Stromal cell of bone marrow (primary cell): Measurements from ENCODE around the gene TMPRSS11F.
"Not testable (repeated sequence)": the region's sequence is repeated elsewhere in the genome, so short reads cannot be mapped to it uniquely, and the experiment has no call there.

Source experiments
- DNase-seq: peaks from one replicate; pipeline ENCODE4 v3.0.0-alpha.2; 2012; ENCODE audit warnings: low read depth

TMPRSS11F gene

DNA sequence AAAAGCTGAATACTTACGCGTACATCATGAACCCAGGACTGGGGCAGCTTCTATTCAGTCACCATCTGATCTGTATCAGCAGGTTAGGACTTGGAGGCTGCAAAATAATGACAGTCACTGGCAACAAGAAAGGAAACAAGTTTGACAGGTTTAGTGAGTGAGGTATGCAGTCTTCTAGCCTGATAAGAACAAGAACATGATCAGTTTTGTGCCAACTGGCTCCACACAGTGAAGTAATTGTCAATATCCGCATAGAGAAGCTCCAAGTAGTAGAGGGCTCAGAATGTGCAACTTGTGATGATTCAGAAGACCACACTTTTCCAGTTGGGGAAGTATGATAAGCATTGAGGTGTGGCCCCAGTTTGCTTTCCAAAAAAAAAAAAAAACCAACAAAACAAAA, at the start of gene TMPRSS11F:
TSS of gene TMPRSS11F (minus strand) at position 77 of the 400 bp plus-strand sequence. CDS start at position 28, 49 bp downstream.
- DNase-seq = no peak

DNA sequence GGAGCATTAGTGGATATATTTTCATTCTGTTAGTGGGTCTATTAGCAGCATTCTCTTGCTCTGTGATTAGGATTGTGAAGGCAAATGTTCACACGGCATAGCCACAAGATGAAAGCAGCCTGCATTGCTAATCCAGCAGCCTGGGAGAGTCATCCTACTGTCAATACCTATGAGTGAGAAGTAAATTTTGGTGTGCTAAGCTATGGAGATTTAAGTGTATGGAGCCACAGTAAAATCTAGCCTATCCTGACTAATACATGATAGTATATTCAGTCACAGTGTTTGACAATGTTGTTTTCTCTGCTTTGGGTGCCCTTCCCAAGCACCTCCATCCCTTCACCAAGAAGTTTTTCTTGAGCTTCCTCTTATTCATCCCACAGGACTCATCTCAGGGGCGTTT, 47.2 kb upstream of the TMPRSS11F start:
- no peak for DNase-seq

DNA sequence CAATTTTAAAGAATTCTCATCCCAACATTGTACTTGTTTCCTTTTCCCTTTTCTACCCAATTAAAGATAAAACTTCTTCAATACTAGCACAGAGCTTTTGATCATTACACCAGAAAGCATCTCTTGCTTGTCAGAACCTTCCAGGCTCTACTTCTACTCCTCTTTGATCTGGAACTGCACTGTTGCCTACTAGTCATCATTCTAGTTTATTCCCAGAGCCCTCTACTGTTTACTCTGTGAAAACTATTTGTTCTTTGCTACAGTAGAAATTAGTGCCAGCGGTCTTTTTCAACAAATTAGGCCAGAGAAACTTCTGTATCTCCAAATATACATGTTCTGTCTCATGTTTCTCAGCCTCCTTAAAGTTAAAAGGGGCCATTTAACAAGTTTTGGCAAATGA, 46.8 kb upstream of the TMPRSS11F start:
- DNase-seq = no peak

DNA sequence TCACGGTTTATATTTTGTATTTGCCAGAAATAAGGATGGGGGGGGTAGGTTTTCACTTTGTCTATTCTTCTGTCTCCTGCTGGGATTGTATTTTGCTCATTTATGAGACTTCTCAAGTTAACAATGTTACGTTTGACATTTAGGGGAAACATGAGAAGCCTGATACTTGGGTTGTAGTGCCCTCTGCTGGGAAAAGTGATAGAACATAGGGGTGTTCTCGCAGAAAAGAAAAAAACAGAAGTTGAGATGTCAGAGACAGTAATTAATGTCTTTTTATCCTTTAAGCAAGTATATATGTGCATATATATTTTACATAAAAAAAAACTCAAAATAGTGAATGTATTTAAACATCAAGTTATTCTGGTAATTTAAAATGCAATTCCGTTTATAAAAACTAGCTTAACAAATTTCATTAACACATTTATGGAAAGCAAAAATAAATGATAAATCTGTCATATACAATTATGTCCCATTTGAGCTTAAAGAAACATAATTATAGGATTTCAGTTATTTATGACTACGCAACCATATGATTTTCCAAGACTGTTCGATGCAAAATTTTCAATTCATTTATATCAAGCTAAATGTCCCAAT, 46.0 kb upstream of the TMPRSS11F start:
- DNase-seq = peak; percentile 49

DNA sequence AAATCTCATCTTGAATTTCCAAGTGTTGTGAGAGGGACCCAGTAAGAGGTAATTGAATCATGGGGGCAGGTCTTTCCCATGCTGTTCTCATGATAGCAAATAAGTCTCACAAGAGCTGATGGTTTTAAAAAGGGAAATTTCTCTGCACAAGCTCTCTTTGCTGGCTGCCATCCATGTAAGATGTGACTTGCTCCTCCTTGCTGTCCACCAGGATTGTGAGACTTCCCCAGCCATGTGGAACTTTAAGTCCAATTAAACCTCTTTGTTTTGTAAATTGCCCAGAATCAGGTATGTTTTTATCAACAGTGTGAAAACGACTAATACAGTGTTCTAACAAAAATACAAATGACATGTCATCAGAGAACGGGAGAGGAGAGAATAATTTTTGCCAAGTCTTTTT, 44.7 kb upstream of the TMPRSS11F start:
- DNase-seq = not testable (repeated sequence)

DNA sequence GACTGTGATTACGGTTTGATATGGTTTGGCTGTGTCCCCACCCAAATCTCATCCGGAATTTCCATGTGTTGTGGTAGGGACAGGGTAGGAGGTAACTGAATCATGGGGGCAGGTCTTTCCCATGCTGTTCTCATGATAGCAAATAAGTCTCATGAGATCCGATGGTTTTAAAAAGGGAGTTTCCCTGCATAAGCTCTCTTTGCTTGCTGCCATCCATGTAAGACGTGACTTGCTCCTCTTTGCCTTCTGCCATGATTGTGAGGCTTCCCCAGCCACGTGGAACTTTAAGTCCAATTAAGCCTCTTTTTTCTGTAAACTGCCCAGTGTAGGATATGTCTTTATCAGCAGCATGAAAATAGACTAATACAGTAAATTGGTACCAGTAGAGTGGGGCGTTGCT, 42.5 kb upstream of the TMPRSS11F start:
- DNase-seq = not testable (repeated sequence)

DNA sequence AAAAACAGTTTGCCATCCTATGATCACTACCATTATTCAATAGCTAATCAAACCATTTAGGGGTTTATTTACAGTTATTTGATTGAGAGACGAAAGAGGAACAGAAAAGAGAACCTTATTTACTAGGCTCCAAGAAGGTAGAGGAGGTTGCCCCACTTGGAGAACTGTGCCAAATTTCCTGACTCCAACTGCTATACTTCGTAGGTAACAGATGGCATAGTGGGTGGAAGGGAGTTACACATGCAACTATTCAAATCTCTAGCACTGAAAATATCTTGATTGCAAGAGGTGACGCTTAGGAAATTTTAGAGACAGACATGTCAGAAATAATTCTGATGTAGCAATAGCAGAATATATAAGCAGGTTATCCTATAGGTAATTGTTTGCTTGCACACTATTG, 38.0 kb upstream of the TMPRSS11F start:
- no peak for DNase-seq

DNA sequence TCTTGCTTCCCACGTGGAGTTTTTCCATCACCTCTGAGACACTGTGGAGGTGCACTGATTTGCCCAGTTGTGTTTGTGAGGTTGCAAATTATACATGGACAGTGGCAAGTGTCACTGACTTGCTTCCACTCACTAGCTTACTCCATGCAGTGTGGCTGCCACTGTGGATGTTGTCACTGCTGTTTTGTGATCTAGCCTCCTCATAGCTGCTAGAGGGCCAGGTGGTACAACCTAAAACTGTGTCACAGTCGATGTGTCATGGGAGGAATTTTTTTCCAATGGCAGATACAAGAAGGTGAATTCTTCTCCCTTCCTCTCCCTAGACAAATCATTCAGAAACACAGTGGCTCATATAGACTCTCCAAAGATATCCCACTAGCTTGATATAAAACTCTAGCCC, 37.5 kb upstream of the TMPRSS11F start:
- DNase-seq = no peak

DNA sequence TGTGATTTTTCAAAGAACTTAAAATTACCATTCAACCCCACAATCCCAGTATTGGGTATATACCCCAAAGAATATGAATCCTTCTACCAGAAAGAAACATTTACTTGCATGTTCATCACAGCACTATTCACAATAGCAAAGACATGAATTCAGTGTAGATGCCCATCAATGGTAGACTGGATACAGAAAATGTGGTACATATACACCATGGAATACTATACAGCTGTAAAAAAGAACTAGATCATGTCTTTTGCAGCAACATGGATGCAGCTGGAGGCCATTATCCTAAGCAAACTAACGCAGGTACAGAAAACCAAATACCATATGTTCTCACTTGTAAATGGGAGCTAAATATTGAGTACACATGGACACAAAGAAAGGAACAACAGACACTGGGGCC, 34.1 kb upstream of the TMPRSS11F start:
- no peak for DNase-seq

DNA sequence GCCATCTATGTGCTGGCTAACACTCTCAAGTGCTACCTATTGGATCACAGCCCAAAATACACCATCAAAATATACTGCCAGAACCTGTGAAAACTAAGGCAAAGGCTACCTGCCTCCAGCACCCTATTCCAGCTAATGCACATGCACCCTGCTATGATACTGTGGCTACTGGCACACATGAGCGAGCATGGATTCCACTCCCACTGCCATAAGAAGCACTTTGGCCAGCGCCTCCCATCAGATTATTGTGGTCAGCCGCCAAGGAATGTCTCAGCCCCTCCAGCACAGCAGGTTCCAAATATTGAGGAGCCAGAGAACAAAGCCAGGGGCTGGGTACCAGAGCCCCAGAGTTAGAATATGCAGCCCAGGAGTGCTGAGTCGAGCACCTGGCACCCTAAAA, 32.5 kb upstream of the TMPRSS11F start:
- no peak for DNase-seq

DNA sequence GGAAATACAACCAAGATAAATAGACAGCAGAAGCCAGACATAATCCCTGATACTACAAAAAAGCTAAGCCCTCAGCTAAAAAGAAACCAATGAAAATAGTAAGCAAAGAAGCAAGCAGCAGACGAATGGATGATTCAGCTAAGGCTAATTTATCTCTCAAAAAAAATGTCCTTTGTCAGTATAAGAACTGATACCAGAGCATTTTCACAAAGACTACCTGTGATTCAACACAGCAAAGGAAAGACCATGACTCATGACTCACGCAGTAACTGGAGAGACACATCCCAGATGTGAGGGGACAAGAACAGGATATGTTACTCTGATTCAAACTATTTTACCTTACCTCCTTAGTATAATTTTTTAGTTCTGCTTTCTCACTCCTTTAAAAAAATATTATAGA, 22.7 kb upstream of the TMPRSS11F start:
- no peak for DNase-seq

DNA sequence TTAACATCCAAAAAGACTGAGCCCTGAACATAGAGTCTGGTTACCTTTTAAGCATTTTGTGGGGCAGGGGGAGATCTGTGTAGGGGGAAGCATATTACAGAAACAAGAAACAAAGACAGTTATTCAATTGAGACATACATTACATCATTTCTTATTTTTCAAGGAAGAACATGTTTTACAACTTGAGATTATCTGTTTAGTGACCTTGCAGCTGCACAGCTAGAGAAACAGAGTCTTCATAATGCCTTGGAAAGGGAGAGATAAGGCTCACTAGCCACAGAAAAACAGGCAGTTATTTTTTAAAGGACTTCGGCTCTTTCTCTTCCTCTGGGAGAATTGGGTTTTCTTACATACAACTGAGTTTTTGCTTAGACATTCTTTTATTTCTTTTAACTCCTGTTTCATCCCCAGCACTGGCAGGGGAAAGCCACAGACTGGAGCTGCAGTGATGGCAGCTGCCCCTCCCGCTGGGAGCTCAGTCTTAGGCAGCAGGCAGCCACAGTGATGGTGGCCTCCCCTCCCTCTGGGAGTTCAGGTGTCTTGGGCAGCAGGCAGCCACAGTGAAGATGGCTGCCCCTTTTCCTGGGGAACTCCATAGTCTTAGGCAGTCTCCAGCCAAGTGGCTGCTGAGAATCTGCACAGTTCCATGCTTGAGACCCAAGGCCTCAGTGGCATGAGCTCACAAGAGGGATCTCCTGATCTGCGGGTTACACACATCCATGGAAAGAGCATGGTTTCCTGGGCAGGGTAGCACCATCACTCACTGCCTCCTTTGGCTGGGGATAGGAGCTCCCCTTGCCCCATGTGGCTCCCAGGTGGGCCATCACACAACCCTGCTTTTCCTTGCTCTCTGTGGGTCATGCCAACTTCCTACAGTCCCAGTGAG, 19.4 kb upstream of the TMPRSS11F start:
- DNase-seq = no peak

DNA sequence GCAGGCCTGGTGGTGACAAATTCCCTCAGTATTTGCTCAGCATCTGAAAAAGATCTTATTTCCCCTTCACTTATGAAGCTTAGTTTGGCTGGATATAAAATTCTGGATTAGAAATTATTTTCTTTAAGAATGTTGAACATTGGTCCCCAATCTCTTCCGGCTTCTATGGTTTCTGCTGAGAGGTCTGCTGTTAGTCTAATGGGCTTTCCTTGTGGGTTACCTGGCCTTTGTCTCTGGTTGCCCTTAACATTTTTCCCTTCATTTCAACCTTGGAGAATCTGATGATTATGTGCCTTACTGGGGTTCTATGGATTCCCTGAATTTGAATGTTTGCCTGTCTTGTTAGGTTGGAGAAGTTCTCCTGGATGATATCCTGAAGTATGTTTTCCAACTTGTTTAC, 17.4 kb upstream of the TMPRSS11F start:
- no peak for DNase-seq

DNA sequence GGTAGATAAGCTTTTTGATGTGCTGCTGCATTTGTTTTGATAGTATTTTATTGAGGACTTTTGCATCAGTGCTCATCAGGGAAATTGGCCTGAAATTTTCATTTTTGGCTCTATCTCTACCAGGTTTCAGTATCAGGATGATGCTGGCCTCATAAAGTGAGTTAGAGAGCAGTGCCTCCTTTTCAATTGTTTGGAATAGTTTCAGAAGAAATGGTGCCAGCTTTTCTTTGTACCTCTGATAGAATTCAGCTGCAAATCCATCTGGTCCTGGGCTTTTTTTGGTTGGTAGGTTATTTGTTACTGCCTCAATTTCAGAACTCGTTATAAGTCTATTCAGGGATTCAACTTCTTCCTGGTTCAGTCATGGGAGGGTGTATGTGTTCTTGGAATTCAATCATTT, 15.6 kb upstream of the TMPRSS11F start:
- DNase-seq = no peak

DNA sequence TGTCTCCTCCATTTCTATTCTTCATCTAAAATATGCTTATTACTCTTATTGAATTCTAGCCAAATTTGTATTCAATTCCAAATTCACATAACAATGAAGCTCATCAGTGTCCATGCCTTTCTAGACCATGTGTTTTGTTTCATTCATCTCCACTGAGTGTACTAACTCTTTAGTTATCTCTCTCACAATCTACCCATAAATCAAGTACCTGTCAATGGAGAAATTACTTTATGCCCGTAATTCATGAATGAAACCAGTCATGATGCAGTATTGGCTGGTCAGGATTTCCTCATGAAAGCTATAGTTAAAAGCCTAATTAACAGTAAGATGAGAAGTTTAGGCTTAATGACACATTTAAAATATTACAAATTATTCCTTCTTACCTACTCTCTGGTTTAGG, 12.2 kb upstream of the TMPRSS11F start:
- no peak for DNase-seq

DNA sequence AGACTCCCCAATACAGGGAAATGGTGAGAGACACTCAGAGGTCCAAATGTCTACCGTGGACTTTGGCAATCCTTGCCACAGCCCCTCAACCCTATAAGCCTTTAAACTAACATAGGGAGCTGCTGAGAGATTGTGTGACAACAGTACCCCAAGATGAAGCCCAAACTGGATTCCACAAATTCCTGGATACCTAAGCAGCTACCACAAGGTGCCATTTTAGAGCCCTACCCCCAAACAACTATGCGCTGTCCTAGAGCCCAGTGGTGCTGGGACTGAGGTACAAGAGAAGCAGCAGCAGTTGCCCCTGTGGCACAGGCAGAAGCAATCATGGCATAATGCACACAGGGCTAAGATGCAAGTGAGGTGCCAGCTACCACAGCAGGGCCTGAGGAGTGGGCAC, 2.7 kb upstream of the TMPRSS11F start:
- DNase-seq = no peak

DNA sequence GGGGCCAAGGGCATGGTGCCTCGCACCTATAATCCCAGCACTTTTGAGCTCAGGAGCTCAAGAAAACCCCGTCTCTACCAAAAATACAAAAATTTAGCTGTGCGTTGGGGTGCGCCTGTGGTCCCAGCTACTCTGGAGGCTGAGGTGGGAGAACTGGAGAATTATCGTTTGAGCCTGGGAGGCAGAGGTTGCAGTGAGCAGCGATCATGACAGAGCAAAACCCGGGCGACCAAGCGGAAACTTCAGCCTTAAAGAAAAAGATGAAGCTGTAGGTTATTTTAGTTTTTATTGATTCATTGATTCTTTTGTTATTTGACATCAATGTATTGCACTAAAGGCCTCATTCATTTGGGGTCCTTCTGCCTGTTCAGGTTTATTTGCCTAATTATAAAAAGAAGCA, 5.4 kb downstream of the TMPRSS11F start:
- no peak for DNase-seq

DNA sequence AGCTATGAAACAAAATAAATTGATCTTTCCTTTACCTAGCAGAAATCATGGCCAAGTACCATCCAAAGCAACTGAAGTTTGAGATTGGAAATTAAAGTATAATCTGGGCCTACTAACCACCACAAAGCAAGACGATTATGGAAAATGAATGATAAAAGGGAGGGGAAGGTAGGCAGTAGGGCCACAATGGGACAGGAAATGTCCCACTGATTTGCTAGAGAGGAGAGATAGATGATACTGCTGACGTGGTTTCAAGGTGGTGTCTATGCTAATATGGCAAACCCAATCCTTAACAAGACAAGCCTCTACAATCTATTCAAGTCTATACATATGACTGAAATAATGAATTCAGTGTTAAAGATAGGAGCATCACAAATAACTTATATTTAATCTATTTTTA, 6.1 kb downstream of the TMPRSS11F start:
- DNase-seq = no peak

DNA sequence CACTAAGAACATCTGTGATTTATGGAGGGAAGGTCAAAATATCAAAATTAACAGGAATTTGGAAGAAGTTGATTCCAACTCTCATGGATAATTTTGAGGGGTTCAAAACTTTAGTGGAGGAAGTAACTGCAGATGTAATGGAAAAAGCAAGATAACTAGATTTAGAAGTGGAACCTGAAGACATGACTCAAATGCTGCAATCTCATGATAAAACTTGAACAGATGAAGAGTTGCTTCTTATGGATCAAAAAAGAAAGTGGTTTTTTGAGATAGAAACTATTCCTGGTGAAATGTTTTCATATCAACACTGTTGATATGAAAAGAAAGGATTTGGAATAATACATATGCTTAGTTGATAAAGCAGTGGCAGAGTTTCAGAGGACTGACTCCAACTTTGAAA, 9.7 kb downstream of the TMPRSS11F start:
- DNase-seq = no peak

DNA sequence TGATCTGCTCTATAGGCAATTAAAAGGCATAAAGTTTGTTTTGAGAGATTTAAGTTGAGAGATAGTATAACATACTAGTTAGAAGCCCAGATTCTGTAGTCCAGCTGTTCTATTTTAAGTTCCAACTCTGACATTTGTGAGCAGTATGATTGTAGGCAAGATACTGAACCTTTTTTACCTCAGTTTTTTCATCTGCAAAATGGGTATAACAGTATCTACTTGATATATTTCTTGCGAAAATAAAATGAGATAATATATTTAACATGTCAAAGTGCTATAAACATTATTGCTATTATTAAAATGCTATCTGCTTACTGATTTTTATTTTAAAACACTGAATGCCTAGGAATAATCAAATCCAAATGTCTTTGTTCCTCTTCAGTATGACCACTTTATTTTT, 19.2 kb downstream of the TMPRSS11F start:
- no peak for DNase-seq

DNA sequence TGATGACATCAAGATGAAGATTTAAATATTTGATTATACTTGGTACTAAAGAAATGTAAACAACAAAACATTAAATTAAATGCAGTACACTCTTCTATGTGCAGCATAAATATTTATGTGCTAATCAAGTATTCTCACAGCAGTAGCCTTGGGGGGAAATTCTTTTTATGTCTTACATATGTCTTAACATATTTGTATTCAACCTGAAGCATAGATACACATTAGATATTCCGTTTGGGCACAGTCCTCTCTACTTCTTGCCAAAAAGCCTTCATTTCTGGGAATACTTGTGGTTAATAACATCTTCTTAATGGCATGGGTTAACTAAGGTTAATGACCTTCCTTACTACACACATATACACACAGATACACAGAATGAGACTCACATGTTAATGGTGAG, 19.8 kb downstream of the TMPRSS11F start:
- DNase-seq = no peak

DNA sequence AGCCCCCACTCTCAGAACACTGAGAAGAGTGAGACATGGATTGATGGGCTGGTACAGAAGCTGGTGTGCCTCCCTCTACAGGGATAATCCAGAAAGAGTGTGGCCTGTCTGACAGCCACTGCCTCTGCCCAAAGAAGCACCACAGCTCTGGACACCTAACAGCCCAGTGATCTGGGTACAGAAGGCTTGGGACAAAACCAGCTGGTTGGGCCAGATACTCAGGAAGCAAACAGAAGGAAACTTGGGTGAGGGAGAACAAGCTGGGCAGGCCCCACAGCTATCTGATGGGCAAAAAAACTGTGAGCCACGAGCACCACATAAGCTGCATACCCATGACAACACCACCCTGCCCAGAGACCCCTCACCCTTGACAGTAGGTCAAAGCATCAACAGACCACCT, 46.9 kb downstream of the TMPRSS11F start:
- DNase-seq = no peak

DNA sequence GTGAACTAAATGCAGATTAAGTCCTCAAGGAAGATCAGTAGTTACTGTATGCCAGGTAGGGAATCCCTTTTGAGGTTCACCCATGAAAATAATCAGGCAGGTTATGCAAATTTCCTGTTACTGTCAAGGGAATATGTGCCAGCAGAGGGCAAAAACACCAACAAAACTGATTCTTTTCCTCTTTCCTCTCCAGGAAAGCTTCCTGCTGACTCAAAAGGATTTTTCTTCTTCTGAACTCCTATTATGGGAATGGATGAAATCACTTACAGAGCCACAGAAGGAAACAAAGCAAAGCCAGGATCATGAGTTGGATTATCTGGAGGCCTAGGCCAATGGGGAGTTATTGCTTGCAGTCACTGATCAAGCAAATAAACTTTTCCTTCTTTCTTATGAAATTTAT, 49.7 kb downstream of the TMPRSS11F start:
- no peak for DNase-seq

DNA sequence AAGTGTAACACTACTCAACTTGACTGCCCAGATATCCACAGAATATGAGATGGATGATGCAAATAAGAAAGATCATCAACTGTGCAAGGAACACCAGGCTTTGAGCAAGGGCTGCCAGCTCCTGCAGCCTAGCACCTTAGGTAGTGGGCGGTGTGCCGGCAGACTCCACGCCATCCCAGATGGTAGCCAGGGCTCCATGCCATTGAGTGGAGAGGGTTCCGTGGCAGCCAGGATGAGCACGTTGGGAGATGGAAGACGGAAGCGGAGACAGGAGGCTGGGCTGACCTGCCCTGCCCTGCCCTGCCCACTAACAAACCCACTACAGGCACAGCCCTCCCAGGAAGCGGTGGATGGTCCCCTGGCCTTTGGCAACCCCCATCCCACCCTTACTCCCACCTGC, 51.9 kb downstream of the TMPRSS11F start:
- no peak for DNase-seq
